Urinary bladder (tissue), 4 donors: Measurements from ENCODE around the gene POMGNT1. TPM values are rescaled to one million over a fixed set of nuclear protein-coding genes. Genes with fewer than 3 reads are reported as not detected.
"Not testable (repeated sequence)": the region's sequence is repeated elsewhere in the genome, so short reads cannot be mapped to it uniquely, and the experiment has no call there.

Experiments
- DNase-seq: peaks from one replicate; pipeline ENCODE4 v3.0.0-alpha.2; 2015; ENCODE audit errors: extremely low spot score
- H3K27ac ChIP-seq: one replicate; pipeline ENCODE4 v1.5.1; 2013; ENCODE audit warnings: low read depth, mild to moderate bottlenecking, moderate library complexity
- H3K36me3 ChIP-seq: one replicate; pipeline ENCODE4 v1.6.1; 2013; ENCODE audit warnings: mild to moderate bottlenecking, moderate library complexity; ENCODE audit not compliant: insufficient read depth
- H3K4me1 ChIP-seq: one replicate; pipeline ENCODE4 v1.6.1; 2013; ENCODE audit warnings: mild to moderate bottlenecking, moderate library complexity; ENCODE audit not compliant: insufficient read depth
- H3K4me3 ChIP-seq: one replicate; pipeline ENCODE4 v1.5.1; 2013; ENCODE audit warnings: low read depth, low read length
- WGBS: extraction: QIAGEN DNeasy Blood & Tissue Kit; methylation state at CpG from one replicate; pipeline ENCODE4 v1.1.7; 2013; 5-methylcytosine and 5-hydroxymethylcytosine counted together
- polyA plus RNA-seq: library from polyadenylated mRNA; stranded (reverse); fragments of 200-250 nt; gene quantifications from one replicate; pipeline ENCODE4 v1.2.3, GENCODE V29; 2013
- total RNA-seq: library from RNA; depleted of rRNA; stranded (reverse); fragments of >200 nt; gene quantifications from one replicate; pipeline ENCODE4 v1.2.3, GENCODE V29; 2014
- donor health status: healthy with polysubstance abuse.
- donor health status: healthy.

Gene POMGNT1
- total RNA-seq: 20.0 TPM
- 41.0 TPM for polyA plus RNA-seq

DNA sequence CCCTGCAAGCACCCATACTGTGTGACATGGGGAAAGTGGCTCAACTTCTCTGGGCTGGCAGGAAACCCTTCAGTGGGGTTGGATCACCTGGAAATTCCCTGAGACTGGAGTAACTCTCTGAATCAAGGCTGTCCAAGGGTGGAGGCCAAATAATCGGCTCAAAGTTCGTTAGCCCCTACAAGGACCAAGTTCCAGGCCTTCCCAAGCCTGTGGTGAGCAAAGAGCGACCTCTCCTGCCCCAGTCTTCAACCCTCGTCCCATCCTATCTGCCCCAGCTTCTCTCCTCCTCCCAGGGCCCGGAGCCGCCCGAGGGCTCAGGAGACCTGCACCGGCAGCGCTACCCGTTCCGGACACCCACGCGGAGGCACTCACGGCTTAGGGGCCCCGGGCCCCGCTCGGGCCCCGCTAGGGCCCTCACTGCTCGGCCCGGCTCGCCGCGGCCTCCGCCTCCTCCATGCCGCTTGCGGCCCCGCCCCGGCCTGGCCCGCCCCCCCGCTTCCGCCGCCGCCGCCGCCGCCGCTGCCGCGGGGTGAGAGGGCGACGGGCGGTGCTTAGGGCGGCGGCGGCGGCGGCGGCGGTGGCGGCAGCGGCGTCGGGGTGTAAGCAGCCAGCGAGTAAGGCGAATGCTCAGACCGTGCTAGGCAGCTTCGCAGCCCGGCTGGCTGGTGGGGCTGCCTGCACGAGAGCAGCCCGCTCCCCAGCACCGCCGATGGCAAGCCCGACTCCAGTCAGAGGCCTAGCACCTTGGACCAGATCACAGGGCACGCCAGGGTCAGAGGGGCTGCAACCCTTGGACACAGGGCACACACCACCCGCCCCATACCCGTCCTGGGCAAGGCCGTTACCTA is at the start of gene POMGNT1:
POMGNT1 (minus strand) TSS at position 471 of the 848 bp plus-strand sequence. CDS start 613 bp downstream, outside the sequence.
- Histone ChIP-seq H3K4me3 (peak within 1 kb of the TSS; percentile 60), H3K36me3 (no peaks in the 10 kb centered on the region)
- under 1% methylated on average over 67 of the region's 67 CpGs for WGBS

GRCh38 chr1:46247436-46248121 is 49.3 kb upstream of the POMGNT1 start, which contains the start of gene RAD54L:
RAD54L (plus strand) TSS chr1:46247763; CDS start chr1:46248406, 643 bp downstream.
- DNase-seq: peak; percentile 96
- no peaks in the 10 kb centered on the region for H3K4me1 ChIP-seq
- H3K4me3 ChIP-seq: peak within 1 kb of the TSS; percentile 53
- peak within 1 kb of the TSS; percentile 61 for H3K27ac ChIP-seq
- no peaks in the 10 kb centered on the region for H3K36me3 ChIP-seq
- WGBS: 2% methylated on average over 49 of the region's 49 CpGs

More for the DNA sequence above, at the start of gene POMGNT1:
- no peak for DNase-seq
- Histone ChIP-seq H3K4me1 (peaks cover 2% of the 10 kb centered on the region), H3K27ac (peak within 1 kb of the TSS; percentile 25)

GRCh38 chr1:46246548-46247435 is 48.6 kb upstream of the POMGNT1 start:
- Histone ChIP-seq H3K4me1 (no peaks in the 10 kb centered on the region), H3K36me3 (no peaks in the 10 kb centered on the region), H3K4me3 (peak overlapping the region; percentile 38), H3K27ac (peak overlapping the region; percentile 61)
- WGBS: 2% methylated on average over 35 of the region's 35 CpGs
- DNase-seq: no peak

DNA sequence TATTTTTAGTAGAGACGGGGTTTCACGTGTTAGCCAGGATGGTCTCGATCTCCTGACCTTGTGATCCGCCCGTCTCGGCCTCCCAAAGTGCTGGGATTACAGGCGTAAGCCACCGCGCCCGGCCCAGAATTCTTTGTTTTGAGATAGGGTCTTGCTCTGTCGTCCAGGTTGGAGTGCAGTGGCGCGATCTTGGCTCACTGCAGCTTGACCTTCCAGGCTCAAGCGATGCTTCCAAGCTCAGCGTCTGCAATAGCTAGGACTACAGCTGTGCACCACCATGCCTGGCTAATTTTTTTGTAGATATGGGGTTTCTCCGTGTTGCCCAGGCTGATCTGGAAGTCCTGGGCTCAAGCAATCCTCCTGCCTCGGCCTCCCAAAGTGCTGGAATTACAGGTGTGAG is 47.9 kb upstream of the POMGNT1 start:
- H3K27ac ChIP-seq, DNase-seq, H3K4me1 ChIP-seq, H3K4me3 ChIP-seq, H3K36me3 ChIP-seq: not testable (repeated sequence)
- 96% methylated on average over 17 of the region's 17 CpGs for WGBS

DNA sequence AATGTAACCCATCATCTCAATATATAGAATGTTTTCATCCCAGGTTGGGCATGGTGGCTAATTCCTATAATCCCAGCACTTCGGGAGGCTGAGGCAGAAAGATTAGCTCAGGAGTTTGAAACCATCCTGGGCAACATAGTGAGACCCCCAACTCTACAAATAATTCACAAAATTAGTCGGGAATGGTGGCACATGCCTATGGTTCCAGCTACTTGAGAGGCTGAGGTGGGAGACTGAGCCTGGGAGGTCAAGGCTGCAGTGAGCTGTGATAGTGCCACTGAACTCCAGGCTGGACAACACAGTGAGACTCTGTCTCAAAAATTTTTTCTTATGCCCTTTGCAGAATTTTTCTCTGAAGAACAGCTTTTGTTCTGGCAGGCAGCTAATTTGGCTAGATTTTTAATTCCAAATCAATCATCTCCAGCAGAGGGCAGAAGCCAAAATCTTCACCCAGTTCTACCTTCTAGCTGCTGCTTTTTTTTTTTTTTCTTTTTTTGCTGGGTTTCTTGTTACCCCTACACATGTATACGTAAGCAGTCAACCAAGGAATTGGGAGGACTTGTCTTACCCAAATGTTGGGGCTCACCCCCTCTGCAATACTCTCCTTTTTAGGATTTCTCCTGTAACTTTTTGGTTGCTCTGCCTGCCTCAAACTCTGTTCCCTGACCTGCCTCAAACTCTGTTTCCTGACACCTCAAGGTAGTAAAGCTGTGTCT is 46.6 kb upstream of the POMGNT1 start:
- Histone ChIP-seq H3K4me1 (no peaks in the 10 kb centered on the region), H3K27ac (no peak overlapping the region), H3K36me3 (no peaks in the 10 kb centered on the region), H3K4me3 (no peak overlapping the region)
- DNase-seq: no peak
- WGBS: 62% methylated on average over 3 of the region's 3 CpGs

DNA sequence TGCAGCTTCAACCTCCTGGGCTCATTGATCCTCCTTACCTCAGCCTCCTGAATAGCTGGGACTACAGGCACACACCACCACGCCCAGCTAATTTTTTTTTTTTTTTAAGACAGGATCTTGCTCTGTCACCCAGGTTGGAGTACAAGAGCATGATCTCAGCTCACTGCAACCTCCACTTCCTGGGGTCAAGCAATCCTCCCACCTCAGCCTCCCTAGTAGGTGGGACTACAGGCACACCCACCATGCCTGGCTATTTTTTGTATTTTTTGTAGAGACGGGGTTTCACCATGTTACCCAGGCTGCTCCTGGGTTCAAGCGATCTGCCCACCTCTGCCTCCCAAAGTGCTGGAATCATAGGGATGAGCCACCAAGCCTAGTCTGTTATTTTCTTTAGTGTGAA is 45.6 kb upstream of the POMGNT1 start:
- H3K27ac ChIP-seq, H3K4me1 ChIP-seq, H3K36me3 ChIP-seq, H3K4me3 ChIP-seq, DNase-seq: not testable (repeated sequence)
- 91% methylated on average over 3 of the region's 3 CpGs for WGBS

DNA sequence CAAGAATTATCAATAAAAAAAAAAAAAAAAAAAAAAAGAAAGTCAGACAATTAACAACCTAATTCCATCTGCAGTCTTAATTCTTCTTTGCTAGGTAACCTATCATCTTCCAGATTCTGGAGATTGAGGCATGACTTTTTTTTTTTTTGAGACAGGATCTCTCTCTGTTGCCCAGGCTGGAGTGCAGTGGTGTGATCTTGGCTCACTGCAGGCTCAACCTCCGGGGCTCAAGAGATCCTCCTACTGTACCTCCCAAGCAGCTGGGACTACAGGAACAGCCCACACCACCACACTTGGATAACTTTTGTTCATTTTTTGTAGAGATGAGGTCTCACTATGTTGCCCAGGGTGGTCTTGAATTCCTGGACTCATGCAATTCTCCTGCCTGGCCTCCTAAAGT is 44.7 kb upstream of the POMGNT1 start:
- H3K36me3 ChIP-seq: no peaks in the 10 kb centered on the region
- WGBS: 70% methylated on average over 1 of the region's 1 CpG

DNA sequence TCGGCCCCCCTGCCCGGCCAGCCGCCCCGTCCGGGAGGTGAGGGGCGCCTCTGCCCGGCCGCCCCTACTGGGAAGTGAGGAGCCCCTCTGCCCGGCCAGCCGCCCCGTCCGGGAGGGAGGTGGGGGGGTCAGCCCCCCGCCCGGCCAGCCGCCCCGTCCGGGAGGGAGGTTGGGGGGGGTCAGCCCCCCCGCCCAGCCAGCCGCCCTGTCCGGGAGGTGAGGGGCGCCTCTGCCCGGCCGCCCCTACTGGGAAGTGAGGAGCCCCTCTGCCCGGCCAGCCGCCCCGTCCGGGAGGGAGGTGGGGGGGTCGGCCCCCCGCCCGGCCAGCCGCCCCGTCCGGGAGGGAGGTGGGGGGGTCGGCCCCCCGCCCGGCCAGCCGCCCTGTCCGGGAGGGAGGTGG is 43.5 kb upstream of the POMGNT1 start:
- H3K27ac ChIP-seq, H3K4me1 ChIP-seq, H3K36me3 ChIP-seq, DNase-seq, H3K4me3 ChIP-seq: not testable (repeated sequence)
- WGBS: 89% methylated on average over 11 of the region's 38 CpGs

More for the DNA sequence above, 44.7 kb upstream of the POMGNT1 start:
- no peak overlapping the region for H3K4me3 ChIP-seq
- DNase-seq: no peak
- H3K4me1 ChIP-seq: no peaks in the 10 kb centered on the region
- no peak overlapping the region for H3K27ac ChIP-seq

DNA sequence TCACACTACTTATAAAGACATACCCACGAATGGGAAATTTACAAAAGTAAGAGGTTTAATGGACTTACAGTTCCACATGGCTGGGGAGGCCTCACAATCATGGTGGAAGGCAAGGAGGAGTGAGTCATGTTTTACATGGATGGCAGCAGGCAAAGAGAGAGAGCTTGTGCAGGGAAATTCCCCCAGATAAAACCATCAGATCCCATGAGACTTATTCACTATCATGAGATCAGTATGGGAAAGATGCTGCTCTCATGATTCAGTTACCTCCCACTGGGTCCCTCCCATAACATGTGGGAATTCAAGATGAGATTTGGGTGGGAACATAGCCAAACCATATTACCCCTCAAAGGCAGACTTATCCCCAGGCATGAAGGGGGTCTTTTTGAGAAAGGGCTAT is 40.6 kb upstream of the POMGNT1 start:
- 69% methylated on average over 1 of the region's 1 CpG for WGBS
- DNase-seq, H3K27ac ChIP-seq, H3K4me1 ChIP-seq, H3K36me3 ChIP-seq, H3K4me3 ChIP-seq: not testable (repeated sequence)

GRCh38 chr1:46236882-46237281 is 38.6 kb upstream of the POMGNT1 start:
- Histone ChIP-seq H3K4me3 (no peak overlapping the region), H3K27ac (no peak overlapping the region), H3K4me1 (no peaks in the 10 kb centered on the region), H3K36me3 (no peaks in the 10 kb centered on the region)
- 90% methylated on average over 4 of the region's 4 CpGs for WGBS
- no peak for DNase-seq

DNA sequence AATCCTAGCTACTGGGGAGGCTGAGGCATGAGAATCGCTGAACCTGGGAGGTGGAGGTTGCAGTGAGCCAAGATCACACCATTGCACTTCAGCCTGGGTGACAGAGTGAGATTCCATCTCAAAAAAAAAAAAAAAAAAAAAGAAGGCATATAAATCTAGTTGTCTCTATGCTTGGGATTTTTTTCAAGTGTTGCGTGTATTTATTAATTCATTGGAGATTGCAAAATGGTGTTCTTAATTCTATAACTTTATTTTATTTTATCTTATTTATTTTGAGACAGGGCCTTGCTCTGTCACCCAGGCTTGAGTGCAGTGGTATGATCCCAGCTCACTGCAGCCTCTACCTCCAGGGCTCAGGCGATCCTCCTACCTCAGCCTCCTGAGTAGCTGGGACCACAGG is 33.0 kb upstream of the POMGNT1 start:
- not testable (repeated sequence) for DNase-seq, H3K36me3 ChIP-seq, H3K4me1 ChIP-seq, H3K4me3 ChIP-seq, H3K27ac ChIP-seq
- WGBS: 95% methylated on average over 3 of the region's 3 CpGs

- no peaks in the 10 kb centered on the region for H3K4me1 ChIP-seq
- DNase-seq: no peak
- H3K4me3 ChIP-seq: no peak overlapping the region
- no peaks in the 10 kb centered on the region for H3K36me3 ChIP-seq
- H3K27ac ChIP-seq: no peak overlapping the region
- WGBS: 86% methylated on average over 4 of the region's 4 CpGs
Observed at GRCh38 chr1:46224966-46225365, 26.7 kb upstream of the POMGNT1 start.

DNA sequence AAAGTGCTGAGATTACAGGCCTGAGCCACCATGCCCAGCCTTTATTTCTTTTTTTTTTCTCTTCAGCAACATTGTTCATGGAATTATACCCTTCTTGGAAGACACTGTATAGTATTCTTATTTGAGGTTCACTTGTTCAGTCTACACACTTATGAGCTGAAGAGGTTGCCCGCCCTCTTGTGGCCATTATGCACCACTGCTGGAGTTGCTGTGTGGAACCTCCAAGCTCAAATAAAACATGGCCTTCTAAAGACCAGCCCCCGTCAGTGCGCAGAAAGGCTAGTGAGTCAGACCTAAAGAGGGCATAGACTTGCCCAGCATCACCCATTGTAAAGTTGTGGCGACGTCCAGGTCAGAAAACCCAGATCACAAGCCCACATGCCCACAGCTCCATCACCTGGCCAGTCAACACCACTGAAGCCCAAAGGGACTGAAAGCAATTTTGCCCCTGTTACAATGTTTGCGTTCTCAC is 25.3 kb upstream of the POMGNT1 start:
- Histone ChIP-seq H3K36me3 (no peaks in the 10 kb centered on the region), H3K4me3 (no peak overlapping the region), H3K27ac (no peak overlapping the region), H3K4me1 (no peaks in the 10 kb centered on the region)
- peak; percentile 59 for DNase-seq
- 9% methylated on average over 6 of the region's 6 CpGs for WGBS
